CD4-positive, alpha-beta T cell treated with Interleukin-4 for 1 hour (primary cell): ENCODE results near the gene CERS6.

Experiments
- DNase-seq, 2 donors: peaks; one replicate each; pipeline ENCODE4 v3.0.0-alpha.2; 2020 to 2022

Gene CERS6

GRCh38 chr2:168538133-168538532, 82.1 kb downstream of the CERS6 start:
- no peak for DNase-seq

DNA sequence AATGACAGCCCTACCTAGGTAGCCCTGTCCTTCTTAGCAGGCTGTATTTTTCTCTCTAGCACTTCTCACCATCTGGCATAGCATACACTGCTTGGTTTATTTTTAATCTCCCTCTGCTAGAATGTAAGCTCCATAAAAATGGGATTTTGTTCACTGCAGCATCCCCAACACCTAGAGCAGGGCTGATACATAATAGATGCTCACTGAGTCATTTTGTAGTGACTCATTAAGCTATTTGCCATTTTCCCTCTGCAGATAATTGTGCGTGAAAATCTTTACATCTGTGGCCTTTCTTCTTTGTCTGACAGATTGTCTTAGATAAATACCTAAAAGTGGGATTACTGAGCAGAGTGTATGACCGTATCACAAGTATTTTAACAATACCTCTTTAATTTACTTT, 82.5 kb downstream of the CERS6 start:
- no peak for DNase-seq

DNA sequence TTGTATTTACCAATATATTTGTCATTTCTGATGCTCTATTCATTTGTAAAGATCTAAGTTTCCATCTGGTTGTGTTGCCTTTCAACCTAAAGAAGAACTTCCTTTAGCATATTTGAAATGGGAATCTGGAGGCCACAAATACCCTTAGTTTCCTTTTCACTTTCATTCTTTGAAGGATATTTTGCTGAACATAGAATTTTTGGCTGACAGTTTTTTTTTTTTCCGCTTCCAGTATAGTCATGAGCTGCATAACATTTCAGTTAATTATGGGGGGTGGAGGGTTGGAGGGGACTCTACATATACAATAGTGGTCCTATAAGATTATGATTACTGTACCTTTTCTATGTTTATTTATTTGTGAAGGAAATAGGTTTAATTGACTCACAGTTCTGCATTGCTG, 83.9 kb downstream of the CERS6 start:
- no peak for DNase-seq

DNA sequence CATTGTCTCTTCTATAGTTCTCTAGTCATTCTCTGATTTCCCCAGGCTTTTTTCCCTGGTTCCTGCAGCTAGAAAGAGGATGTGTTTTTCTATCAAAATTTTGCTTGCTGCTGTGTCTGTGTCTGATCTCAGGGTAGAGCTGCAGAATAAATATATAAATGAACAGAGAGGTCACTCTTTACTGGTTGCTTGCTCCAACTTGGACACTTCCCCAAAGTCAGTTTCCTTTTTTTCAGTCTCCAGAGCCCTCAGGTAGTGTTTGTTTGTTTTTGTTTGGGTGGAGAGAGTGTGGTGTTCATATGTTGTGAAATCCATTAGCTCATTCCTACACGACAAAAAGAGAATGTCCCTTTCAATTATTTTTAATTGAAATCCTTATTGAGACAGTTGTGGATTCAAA, 85.8 kb downstream of the CERS6 start:
- no peak for DNase-seq

DNA sequence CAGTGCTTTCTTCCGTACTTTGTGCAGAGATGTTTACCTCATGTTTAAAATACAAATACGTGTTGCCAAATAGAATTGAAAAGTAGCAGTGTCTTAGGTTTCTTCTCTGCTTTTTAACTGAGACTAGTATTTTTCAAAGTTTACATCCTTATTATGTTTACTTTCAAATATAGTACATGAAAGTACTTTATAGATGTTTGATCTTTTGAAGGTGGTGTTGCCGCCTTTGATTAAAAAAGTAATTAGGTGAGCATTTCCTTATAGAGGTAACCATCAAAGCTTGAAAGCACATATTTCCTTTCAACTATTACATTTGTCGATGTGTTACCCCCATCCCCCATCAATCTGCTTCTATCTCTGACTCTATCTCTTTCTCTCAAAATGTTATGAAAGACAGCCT, 87.0 kb downstream of the CERS6 start:
- DNase-seq = peak in 1 of 2 donors; percentile 26

DNA sequence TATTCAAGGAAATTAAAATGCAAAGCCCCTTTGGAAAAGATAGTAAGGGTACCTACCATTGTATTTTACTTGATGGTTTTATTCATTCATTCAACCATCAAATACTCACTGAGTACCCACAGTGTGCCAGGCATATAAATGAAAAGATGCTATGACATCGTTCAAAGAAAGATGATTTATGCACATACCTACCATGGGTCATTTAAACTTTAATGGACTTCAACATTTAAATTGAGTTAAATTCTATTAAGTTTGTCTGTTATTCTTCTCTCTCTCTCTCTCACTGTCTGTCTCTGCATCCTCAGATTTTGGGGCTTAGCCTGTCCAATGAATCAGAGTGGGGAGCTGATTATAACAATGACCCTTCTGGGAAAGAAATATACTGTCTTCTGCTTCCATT, 87.9 kb downstream of the CERS6 start:
- DNase-seq = no peak

GRCh38 chr2:168545439-168546082, 89.5 kb downstream of the CERS6 start:
- no peak for DNase-seq

GRCh38 chr2:168550670-168551069, 94.6 kb downstream of the CERS6 start:
- DNase-seq = peak; percentile 3 to 33

GRCh38 chr2:168552450-168552856, 96.4 kb downstream of the CERS6 start:
- peak in 1 of 2 donors; percentile 40 for DNase-seq

DNA sequence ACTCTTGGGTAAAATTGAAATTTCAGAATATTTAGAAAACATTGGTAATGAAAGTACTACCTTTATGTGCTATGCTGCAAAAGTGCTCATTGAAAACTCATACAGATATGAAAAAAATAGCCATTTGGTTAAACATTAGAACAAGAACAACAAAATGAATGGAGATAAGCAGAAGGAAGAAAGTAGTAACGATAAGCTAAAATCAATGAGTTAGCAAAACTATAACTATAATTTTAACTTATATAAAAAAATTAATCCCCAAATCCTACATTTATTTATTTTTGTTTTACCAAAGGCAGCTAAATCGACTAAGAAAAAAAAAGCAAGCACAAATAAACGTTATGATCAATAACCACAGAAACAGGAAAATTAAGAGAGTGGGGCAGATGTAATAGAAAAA, 99.2 kb downstream of the CERS6 start:
- DNase-seq = no peak

- DNase-seq = no peak
Observed at GRCh38 chr2:168559187-168559586, 103.1 kb downstream of the CERS6 start.

- no peak for DNase-seq
Observed at GRCh38 chr2:168560817-168561499, 104.9 kb downstream of the CERS6 start.

DNA sequence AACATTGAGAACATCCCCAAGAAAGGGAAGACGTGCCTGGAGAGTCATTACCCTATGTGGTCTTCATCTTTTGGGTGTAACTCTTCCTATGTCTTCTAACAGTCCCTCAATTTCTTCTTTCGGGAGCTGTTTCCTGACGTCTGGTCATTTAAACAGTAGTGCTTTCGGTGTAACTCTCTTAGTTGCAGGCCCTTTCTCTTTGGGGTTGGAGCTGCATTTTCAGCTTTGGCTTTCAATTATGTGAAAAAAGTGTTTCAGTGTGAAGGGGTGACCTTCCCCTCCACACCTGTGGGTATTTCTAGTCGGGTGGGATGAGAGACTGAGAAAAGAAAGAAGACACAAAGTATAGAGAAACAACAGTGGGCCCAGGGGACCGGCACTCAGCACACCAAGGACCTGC, 105.9 kb downstream of the CERS6 start:
- DNase-seq = no peak

DNA sequence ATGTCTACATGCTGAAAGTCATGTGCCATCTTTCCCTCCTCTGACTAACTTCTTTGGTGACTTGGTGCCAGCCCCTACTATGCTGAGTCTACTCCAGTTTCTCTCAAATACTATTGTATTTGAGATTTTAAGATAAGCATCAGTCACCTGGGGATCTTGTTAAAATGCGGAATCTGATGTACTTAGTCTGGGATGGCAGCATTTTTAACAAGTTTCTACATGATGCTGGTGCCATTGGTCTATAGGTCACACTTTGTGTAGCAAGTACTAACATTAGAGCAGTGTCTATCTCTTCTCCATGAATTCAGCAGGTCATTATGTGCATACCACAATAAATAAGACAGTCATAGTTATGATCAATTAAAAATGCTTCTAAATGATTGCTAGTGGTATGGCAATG, 106.9 kb downstream of the CERS6 start:
- DNase-seq = no peak

DNA sequence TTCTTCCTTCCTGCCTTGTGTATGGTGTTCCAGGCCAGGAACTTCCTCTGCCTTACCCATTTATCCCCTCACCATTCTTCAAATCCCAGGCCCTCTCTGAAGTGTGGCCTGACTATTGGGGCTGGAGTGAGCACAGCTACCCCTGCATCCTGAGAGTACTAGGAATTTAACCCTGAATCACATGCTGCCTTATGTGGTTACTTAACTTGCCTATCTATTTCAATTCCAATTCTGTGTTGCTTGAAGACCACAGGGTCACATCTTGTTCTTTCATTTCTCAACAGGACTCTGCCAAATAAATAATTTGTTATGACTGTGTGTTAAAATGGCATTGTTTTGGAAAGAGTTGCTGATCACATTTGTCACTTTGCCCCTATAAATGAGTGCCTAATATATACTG, 108.6 kb downstream of the CERS6 start:
- no peak for DNase-seq

GRCh38 chr2:168565112-168565511, 109.0 kb downstream of the CERS6 start:
- no peak for DNase-seq

- DNase-seq = no peak
Observed at GRCh38 chr2:168565512-168565911, 109.4 kb downstream of the CERS6 start.

GRCh38 chr2:168566974-168567665, 111.0 kb downstream of the CERS6 start:
- no peak for DNase-seq

DNA sequence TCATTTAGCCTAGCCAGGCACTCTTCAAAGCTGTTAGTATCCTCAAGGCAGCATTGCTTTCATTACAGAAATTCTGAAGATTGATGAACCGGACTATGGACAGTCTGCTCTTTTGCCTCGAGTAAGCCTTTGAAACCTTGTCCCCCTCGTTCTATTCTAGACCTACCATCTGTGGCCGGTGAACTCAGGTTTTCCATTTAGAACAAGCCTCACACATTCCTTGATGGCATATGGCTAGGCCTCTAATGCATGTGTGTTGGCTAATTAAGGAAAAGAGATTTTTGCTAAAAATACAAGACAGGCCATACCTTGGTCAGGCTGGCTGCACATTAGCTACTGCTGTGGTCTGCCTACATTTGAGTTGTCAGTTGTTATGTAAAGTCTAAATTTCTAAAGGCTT, 111.8 kb downstream of the CERS6 start:
- no peak for DNase-seq

GRCh38 chr2:168568476-168569267, 112.6 kb downstream of the CERS6 start:
- DNase-seq = no peak

GRCh38 chr2:168571061-168571460, 115.0 kb downstream of the CERS6 start:
- DNase-seq = no peak

DNA sequence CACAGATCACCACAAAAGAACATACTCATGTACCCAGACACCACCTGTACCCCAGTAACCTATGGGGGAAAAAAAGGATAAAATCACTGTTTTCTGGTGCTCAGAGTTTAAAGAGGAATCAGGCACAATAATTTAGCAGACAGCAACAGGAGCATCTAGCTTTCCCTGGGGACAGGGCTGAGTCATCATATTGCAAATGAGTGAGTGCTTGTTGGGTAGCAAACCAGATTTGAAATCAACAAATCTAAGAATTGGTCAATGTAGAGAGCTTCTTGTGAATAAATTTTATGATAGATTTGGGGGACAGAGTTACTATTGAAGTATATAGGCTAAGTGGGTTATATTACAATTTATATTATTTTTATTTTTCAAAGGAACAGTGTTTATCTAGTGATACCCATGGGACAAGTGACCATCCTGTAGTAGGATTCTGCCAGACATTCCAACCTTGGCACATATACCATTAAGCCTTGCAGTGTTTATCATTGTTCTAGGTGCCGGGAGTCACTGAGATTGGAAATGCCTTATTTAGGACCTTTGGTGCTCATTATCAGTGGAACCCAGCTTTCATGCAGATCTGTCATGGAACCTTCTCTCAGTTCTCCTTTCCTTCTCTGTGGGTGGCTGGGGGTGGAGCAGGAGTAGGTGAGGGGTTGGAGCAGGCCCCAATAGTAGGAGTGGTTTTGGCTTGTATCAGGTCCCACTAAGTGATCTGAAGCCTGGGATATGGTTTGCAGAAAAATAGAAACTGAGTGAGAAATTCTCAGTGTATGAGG, 117.2 kb downstream of the CERS6 start:
- no peak for DNase-seq
